Bronchial epithelial cell (primary cell): ENCODE data around the gene SCYGR7. TPM values are rescaled to one million over a fixed set of nuclear protein-coding genes. Genes with fewer than 3 reads are reported as not detected.

ENCODE experiments used
- DNase-seq: peaks from one replicate; pipeline ENCODE4 v3.0.0-alpha.2; 2010; ENCODE audit warnings: low read depth
- FAIRE-seq: peaks from 2 replicates; lab custom pipeline; 2011; peaks lifted over from hg19 to GRCh38; lab: Jason Lieb, UNC
- H3K27me3 ChIP-seq: 2 replicates; pipeline ENCODE4 v1.5.1; 2011; ENCODE audit warnings: low read length; ENCODE audit not compliant: control insufficient read depth, insufficient read depth
- H3K36me3 ChIP-seq: 2 replicates; pipeline ENCODE4 v1.5.1; 2011; ENCODE audit warnings: low read length; ENCODE audit not compliant: control insufficient read depth, insufficient read depth
- H3K4me3 ChIP-seq: 2 replicates; pipeline ENCODE4 v1.5.1; 2011; ENCODE audit warnings: mild to moderate bottlenecking, low read depth, low read length, control low read depth
- CTCF ChIP-seq: IDR thresholded peaks from 2 replicates; pipeline ENCODE4 v1.5.1; 2011; ENCODE audit warnings: mild to moderate bottlenecking, moderate library complexity, low read length, control low read depth, inconsistent platforms; ENCODE audit not compliant: insufficient read depth, severe bottlenecking
- total RNA-seq: library from RNA; depleted of rRNA; stranded (reverse); fragments of >200 nt; gene quantifications from 2 replicates; pipeline ENCODE4 v1.2.1, GENCODE V29; 2014

SCYGR7 gene, protein sequence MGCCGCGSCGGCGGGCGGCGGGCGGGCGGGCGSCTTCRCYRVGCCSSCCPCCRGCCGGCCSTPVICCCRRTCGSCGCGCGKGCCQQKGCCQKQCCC
- not detected in 2 replicates for total RNA-seq

DNA sequence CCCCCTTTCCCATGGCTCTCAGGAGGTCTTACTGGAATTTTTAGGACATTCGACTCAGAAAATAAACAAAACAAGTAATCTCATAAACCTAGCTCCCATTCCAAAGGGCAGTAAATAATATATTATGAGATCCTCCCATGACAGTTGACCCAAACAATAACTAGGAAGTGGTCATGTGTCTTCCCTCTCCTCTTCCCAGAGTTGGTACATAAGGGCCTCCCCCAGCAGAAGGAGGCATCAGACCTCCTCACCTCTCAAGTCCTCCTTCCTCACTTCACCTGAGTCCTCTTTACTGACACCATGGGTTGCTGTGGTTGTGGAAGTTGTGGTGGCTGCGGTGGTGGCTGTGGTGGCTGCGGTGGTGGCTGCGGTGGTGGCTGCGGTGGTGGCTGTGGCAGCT, at the start of gene SCYGR7:
SCYGR7 (plus strand) TSS at position 301 of the 400 bp plus-strand sequence; CDS start at position 301, 0 bp downstream.
- DNase-seq: no peak
- FAIRE-seq: no peak
- TF ChIP-seq CTCF: no peak
- H3K36me3 ChIP-seq: no peaks in the 10 kb centered on the region
- H3K4me3 ChIP-seq: no peak within 1 kb of the TSS
- H3K27me3 ChIP-seq: no peaks in the 10 kb centered on the region

DNA sequence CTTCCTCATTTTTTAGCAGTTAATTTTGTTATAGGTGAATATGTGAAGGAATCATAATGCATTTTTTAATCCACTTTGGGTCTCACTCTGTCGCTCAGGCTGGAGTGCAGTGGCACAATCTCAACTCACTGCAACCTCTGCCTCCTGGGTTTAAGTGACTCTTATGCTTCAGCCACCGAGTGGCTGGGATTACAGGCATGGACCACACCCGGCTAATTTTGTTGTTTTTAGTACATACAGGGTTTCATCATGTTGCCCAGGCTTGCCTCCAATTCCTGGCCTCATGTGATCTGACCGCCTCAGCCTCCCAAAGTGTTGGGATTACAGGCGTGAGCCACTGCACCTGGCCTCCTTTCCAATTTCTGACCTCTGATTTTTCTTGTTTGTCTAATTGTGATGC, 43.9 kb upstream of the SCYGR7 start:
- DNase-seq: peak; percentile 18
- Histone ChIP-seq H3K4me3 (no peak overlapping the region), H3K27me3 (no peaks in the 10 kb centered on the region), H3K36me3 (no peaks in the 10 kb centered on the region)
- TF ChIP-seq CTCF: no peak
- no peak for FAIRE-seq

- DNase-seq: no peak
- no peak for TF ChIP-seq CTCF
- Histone ChIP-seq H3K4me3 (no peak overlapping the region), H3K36me3 (no peaks in the 10 kb centered on the region), H3K27me3 (no peaks in the 10 kb centered on the region)
- FAIRE-seq: no peak
Observed at GRCh38 chr2:227687189-227687588, 40.9 kb upstream of the SCYGR7 start.

DNA sequence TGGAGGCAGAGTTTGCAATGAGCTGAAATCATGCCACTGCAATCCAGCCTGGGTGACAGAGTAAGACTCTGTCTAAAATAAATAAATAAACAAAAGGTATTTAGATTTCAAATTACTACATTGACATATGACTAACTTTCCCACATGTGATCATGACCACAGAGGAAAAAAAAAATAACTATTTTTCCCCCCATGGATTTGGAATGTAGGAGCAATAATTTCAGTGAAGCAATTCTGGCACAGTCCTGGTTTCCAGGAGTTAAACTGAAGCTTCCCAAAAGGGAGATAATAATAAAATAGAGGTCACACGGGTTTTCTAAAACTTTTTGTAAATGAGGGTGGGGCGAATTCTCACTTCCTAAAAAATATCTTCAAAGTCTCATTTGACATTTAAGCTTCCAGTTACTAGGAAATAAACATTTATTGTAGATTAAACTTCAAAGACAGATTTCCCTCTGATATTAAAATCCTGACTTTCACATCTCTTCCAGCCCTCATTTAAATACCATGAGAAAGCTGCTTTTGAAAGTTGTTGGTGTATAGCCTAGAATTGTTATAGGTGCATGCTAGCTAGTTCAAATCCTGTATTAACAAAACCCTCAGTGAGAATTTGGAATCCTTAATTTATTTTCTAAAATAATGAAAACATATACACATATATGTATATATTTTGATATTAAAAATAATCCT, 31.0 kb upstream of the SCYGR7 start:
- no peak for FAIRE-seq
- TF ChIP-seq CTCF: no peak
- no peak for DNase-seq
- H3K4me3 ChIP-seq: no peak overlapping the region
- H3K27me3 ChIP-seq: no peaks in the 10 kb centered on the region
- no peaks in the 10 kb centered on the region for H3K36me3 ChIP-seq

DNA sequence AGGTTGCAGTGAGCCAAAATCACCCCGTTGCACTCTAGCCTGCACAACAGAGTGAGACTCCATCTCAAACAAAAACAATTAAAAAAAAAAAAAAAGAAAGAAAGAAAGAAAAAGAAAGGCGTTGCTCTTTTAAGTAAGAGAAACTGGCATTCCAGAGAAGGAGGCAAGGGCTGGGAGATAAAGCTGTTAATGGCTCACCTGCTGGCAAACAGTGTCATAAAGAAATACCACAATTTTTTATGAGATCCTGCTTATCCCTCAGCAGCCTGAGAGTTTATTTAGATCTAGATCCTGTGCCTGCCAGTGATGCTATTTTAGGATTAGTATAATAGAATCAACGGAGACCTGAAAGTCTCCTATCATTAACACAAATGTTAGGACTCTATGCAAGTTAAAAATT, 26.6 kb upstream of the SCYGR7 start:
- Histone ChIP-seq H3K4me3 (no peak overlapping the region), H3K36me3 (no peaks in the 10 kb centered on the region), H3K27me3 (no peaks in the 10 kb centered on the region)
- no peak for TF ChIP-seq CTCF
- FAIRE-seq: no peak
- DNase-seq: no peak
